Gastrocnemius medialis (tissue), 4 donors: Measurements from ENCODE around the gene TTLL8.

Experiments used
- POLR2A ChIP-seq, 2 donors: fragments of 450-650 bp; IDR thresholded peaks; one replicate each; pipeline ENCODE4 v1.6.1; 2017; ENCODE audit warnings: antibody characterized with exemption in 2 of 2, mild to moderate bottlenecking in 2 of 2, moderate library complexity in 2 of 2
- TF ChIP-seq, protein P1 (sequence below), 5 experiments: fragments of 450-650 bp in 3 of 5; fragments of 200-600 bp in 2 of 5; sonication (generic) in 2 of 5; IDR thresholded peaks in 4 of 5; conservative IDR thresholded peaks in 1 of 5; 1 replicate in 4 of 5; 2 replicates in 1 of 5; pipeline ENCODE4 v1.5.1; 2016 to 2019; ENCODE audit warnings: antibody characterized with exemption in 5 of 5, mild to moderate bottlenecking in 3 of 5, moderate library complexity in 3 of 5

DNA sequence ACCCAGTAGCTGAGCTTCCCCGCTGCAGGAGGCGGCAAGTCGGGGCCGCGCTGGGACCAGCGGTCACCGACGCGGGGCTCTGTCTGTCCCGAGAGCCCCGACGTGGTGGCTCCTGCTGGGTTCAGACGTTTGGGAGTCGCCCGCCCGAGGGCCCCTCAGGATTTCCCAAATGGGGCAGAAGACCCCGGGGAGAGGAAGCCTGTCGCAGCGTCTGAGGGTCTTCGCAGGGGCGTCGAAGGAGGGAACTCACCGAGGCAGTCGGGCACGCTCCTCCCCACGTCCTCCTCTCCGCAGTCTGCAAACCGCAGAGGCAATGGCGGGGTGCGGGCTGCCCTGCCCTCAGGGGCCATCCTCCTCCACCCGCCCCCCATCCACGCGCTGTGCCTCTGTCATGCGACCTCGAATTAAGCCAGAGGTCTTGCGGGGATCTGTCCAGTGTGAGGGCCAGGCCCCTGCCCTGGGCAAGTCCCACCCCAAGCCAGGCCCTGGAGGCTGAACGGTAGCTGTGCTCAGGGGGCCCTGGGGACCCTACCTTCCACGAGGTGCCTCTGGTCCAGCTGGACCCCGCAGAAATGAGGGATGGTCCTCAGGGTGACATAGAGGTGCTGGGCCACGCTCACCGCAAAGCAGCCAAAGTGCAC, 58.0 kb downstream of the TTLL8 start:
- TF ChIP-seq POLR2A (IDR thresholded peaks at IDR 0.05): no peak
- TF ChIP-seq, protein P1, sequence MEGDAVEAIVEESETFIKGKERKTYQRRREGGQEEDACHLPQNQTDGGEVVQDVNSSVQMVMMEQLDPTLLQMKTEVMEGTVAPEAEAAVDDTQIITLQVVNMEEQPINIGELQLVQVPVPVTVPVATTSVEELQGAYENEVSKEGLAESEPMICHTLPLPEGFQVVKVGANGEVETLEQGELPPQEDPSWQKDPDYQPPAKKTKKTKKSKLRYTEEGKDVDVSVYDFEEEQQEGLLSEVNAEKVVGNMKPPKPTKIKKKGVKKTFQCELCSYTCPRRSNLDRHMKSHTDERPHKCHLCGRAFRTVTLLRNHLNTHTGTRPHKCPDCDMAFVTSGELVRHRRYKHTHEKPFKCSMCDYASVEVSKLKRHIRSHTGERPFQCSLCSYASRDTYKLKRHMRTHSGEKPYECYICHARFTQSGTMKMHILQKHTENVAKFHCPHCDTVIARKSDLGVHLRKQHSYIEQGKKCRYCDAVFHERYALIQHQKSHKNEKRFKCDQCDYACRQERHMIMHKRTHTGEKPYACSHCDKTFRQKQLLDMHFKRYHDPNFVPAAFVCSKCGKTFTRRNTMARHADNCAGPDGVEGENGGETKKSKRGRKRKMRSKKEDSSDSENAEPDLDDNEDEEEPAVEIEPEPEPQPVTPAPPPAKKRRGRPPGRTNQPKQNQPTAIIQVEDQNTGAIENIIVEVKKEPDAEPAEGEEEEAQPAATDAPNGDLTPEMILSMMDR (IDR thresholded peaks at IDR 0.05 in 4 of 5, conservative IDR thresholded peaks at IDR 0.05 in 1 of 5): no peak
